ENCODE results near the gene SNX13.
A peak's percentile ranks its signal among the peaks of the same experiment; 100 is the strongest.

Gene SNX13

GRCh38 chr7:17946591-17946990 lies 6.3 kb upstream of the SNX13 start:
- DNase-seq: no peak

DNA sequence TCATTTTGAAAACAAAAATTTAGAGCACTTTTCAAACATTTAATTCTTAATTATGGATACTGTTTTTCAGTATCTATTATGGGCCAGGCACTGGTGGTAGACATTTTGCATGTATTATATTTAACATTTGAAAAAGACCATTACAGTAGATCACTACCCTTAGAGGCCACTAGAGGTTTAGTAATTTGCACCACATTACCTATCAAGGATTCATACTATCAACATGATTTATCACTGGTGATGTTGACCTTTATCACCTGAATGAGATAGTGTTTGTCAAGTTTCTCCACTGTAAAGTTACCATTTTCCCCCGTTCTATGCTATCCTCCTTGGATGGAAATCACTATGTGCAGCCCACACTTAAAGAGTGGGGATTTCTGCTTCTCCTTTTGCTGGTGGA lies 4.4 kb upstream of the SNX13 start:
- DNase-seq: no peak

DNA sequence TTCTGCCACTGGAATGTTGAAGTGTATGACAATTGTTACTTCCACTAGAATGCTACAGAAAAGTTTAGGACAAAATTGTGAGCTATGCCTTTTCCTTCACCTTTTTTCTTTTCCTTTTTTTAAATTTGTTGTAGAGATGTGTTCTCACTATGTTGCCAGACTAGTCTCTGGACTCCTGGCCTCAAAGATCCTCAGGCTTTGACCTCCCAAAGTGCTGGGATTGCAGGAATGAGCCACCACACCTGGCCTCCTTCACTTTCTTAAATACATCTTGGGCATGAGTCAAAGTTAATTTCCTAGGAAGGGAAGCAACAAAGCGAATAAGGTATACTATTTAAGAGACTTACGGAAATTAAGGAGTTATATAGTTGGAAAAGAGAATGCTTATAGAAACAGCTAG lies 2.7 kb upstream of the SNX13 start:
- no peak for DNase-seq

GRCh38 chr7:17942231-17942630 lies 1.9 kb upstream of the SNX13 start:
- no peak for DNase-seq

- DNase-seq: peak; percentile 35 to 59
Measured at GRCh38 chr7:17940951-17941431, 697 bp upstream of the SNX13 start.

DNA sequence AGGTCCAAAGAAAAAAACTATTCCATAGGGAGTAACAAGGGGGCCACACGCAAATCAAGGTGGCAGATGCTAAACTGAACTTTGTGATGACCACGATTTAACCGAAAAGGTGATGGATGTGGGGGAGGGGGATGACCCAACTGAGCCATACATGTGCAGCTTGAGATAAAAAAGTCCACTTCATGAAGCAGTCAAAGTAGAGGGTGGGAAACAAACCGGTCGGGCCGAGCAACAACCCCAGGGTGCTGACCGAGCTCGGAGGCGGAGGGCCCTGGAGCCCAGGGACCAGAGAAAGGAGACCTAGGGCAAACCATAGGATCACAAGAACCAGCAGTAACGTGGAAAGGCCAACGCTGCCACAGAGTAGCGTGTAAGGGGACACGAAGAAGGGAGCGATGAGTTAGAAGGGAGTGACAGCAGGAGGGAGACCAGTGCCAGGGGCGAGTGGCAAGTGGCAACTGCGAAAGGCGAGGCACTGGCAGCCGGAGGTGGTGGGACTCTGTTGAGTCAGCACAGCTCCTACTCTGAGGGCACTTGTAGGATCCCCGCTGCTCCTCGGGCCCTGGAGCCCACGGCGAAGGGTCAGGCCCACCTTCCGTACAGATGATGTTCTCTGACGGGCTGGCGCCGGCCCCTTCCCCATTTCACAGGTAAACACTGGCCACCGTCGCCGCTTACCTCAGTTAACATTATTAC lies 540 bp downstream of the SNX13 start:
- peak; percentile 13 to 39 for DNase-seq

GRCh38 chr7:17939211-17939605 lies 1.1 kb downstream of the SNX13 start:
- no peak for DNase-seq

GRCh38 chr7:17937506-17938120 lies 2.7 kb downstream of the SNX13 start:
- DNase-seq: no peak

DNA sequence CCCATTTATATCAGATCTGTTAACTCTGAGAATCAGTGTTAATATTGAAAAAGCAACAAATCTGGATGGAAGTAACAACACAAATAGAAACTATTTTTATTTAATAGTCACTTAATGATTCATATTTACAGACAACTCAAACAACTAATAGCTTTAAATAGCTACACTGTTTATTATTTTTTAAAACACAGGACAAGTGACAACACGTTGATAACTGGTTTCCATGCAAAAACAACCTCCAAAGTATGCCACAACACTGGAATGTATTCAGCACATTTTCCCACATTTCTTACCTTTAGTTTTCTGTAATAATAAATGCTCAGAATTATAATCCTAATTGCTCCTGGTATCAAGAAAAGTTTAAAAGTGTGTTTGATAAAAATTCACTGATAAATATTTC lies 4.0 kb downstream of the SNX13 start:
- no peak for DNase-seq

GRCh38 chr7:17934612-17935240 lies 5.6 kb downstream of the SNX13 start:
- DNase-seq: no peak

- DNase-seq: no peak
Measured at GRCh38 chr7:17934094-17934493, 6.2 kb downstream of the SNX13 start.

DNA sequence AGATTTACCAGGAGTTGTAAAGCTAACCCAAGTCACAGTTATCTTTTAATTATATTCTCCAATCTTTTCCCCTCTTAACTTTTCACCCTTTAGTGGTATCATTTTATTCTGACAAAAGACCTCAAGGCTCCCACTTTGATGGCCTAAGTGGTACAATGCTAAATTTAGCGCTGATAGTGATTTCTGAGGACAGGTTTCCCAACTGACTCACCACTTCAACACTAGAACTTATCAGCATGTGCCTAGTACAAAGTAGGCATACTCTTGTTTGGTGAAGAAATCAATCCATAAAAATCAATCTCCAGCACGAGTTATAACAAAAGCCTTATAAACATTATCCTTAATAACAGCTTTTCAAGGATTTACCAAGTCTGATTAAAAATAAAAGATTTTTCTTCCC lies 7.5 kb downstream of the SNX13 start:
- no peak for DNase-seq

DNA sequence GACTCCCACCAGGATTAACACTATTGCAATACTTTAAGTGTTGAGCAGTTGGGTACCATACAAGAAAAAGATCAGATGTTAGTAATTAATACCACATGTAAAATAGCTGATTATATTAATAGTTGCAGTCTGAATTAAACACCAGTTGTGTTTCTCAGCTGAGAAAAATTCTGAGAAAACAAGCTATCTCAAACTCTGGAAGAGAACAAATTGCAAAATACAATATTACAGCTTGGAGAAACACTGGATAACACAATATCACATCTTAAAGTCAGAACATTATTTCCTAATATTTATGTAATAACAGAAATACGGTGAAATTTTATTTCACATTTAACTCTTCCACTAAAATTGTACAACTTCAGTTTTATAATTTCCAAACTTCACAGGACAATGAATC lies 9.2 kb downstream of the SNX13 start:
- DNase-seq: no peak

- DNase-seq: no peak
Measured at GRCh38 chr7:17930546-17930945, 9.7 kb downstream of the SNX13 start.

- DNase-seq: no peak
Measured at GRCh38 chr7:17929647-17930395, 10.5 kb downstream of the SNX13 start.

GRCh38 chr7:17928055-17928454 lies 12.2 kb downstream of the SNX13 start:
- DNase-seq: no peak

GRCh38 chr7:17921857-17922416 lies 18.4 kb downstream of the SNX13 start:
- no peak for DNase-seq

DNA sequence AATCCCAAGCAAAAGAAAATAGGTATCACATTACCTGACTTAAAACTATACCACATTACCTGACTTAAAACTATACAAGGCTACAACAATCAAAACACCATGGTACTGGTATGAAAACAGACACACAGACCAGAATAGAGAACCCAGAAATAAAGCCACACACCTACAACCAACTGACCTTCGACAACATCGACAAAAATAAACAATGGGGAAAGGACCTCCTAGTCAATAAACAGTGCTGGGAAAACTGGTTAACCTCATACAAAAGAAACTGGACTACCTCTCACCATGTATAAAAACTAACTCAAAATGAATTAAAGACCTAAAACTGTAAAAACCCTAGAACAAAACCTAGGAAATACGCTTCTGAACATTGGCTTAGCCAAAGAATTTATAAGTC lies 22.5 kb downstream of the SNX13 start:
- DNase-seq: no peak

DNA sequence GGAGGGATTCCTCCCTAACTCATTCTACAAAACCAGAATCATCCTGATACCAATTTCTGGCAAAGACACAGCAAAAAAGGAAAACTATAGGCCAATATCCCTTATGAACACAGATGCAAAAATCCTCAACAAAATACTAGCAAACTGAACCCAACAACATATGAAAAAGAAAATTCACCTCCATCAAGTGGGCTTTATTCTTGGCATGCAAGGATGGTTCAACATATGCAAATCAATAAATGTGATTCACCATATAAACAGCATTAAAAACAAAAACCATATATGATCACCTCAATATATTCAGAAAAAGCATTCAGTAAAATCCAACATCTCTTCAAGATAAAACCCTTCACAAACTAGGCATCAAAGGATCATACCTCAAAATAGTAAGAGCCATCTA lies 23.5 kb downstream of the SNX13 start:
- no peak for DNase-seq

DNA sequence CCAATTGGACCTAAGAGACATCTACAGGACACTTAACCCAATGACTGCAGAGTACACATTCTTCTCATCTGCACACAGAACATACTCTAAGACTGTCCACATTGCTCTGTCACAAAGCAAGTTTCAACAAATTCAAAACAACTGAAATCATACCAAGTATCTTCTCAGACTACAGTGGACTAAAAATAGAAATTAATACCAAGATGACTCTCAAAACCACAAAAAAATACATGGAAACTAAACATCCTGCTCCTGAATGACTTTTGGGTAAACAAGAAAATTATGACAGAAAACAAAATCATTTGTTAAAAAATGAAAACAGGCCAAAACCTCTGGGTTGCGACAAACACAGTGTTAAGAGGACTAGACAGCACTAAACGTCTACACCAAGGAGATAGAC lies 24.5 kb downstream of the SNX13 start:
- DNase-seq: no peak

GRCh38 chr7:17915168-17915567 lies 25.1 kb downstream of the SNX13 start:
- DNase-seq: no peak

DNA sequence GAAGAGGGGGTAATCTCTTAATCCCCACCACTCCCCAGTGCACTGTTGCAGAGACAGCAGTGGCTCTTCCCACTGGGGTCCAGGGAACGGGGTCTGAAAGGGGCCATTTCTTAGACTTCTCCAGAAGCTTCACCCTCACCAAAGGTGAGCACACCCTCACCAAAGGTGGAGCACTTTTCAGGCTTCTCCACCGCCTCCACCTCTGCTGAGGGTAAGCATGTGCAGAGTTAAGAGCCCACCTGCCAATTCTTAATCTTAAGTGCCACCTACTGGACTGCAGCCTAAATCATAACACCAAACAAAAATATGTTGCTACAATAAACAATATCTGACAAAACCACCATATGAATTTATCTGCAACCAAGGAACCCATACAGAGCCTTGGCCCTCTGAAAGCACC lies 27.0 kb downstream of the SNX13 start:
- DNase-seq: no peak

GRCh38 chr7:17912536-17913235 lies 27.6 kb downstream of the SNX13 start:
- no peak for DNase-seq

Measured in NCI-H524 (cell line).